Measurements from ENCODE around the gene HPSE2. TPM values are rescaled to one million over a fixed set of nuclear protein-coding genes. Genes with fewer than 3 reads are reported as not detected.

The HPSE2 gene
- total RNA-seq, 4 donors from 2014 or later, result 1.1 TPM; not detected in 3

- Histone ChIP-seq H3K36me3 (peaks cover 4 to 53% of the 10 kb centered on the region in 2 donors), H3K4me3 (no peak overlapping the region), H3K27ac (no peak overlapping the region), H3K9me3 (no peaks in the 10 kb centered on the region), H3K4me1 (no peaks in the 10 kb centered on the region), H3K27me3 (no peaks in the 10 kb centered on the region)
- in situ Hi-C loops (cut with MboI; ENCODE audit: low sequenced_read_pairs in 4 of 4), result loop anchor here in 1 of 4 donors (25.0 kb wide), 1 partner anchor 167 kb away; the partner anchor contains the start of gene LOXL4
- DNase-seq (no peak), ATAC-seq (no peak)
- TF ChIP-seq POLR2A (IDR thresholded peaks at IDR 0.05), result no peak
- TF ChIP-seq CTCF (IDR thresholded peaks at IDR 0.05 in 4 of 5, conservative IDR thresholded peaks at IDR 0.05 in 1 of 5), result no peak
- intact Hi-C loops (cut with DNase I; ENCODE audit: low total_unique reads), result no loop called here
Observed at GRCh38 chr10:98429320-98430072, 806.2 kb downstream of the HPSE2 start.

- H3K36me3 ChIP-seq, result peaks cover 0 to 31% of the 10 kb centered on the region in 2 donors
- DNase-seq (peak in 1 of 2 donors; percentile 8), ATAC-seq (no peak)
- intact Hi-C loops (cut with DNase I; ENCODE audit: low total_unique reads) (no loop called here), in situ Hi-C loops (cut with MboI; ENCODE audit: low sequenced_read_pairs in 4 of 4) (loop anchor here in 1 of 4 donors (25.0 kb wide), 1 partner anchor 165 kb away; the partner anchor contains the start of gene LOXL4)
- no peaks in the 10 kb centered on the region for H3K9me3 ChIP-seq
- no peak overlapping the region for H3K27ac ChIP-seq
- TF ChIP-seq CTCF (IDR thresholded peaks at IDR 0.05 in 4 of 5, conservative IDR thresholded peaks at IDR 0.05 in 1 of 5), result no peak
- TF ChIP-seq POLR2A (IDR thresholded peaks at IDR 0.05), result no peak
- H3K4me3 ChIP-seq, result no peak overlapping the region
- H3K4me1 ChIP-seq, result no peaks in the 10 kb centered on the region
- H3K27me3 ChIP-seq, result no peaks in the 10 kb centered on the region
Observed at GRCh38 chr10:98427011-98427515, 808.6 kb downstream of the HPSE2 start.

GRCh38 chr10:98425511-98426352 lies 809.9 kb downstream of the HPSE2 start:
- Histone ChIP-seq H3K9me3 (no peaks in the 10 kb centered on the region), H3K4me1 (no peaks in the 10 kb centered on the region), H3K36me3 (peaks cover 0 to 23% of the 10 kb centered on the region in 2 donors), H3K27ac (no peak overlapping the region), H3K4me3 (no peak overlapping the region), H3K27me3 (no peaks in the 10 kb centered on the region)
- in situ Hi-C loops (cut with MboI; ENCODE audit: low sequenced_read_pairs in 4 of 4), result loop anchor here in 1 of 4 donors (25.0 kb wide), 1 partner anchor 163 kb away; the partner anchor contains the start of gene LOXL4
- no peak for ATAC-seq
- peak in 4 of 5 experiments; percentile 20 to 70 (median 45) for TF ChIP-seq CTCF (IDR thresholded peaks at IDR 0.05 in 4 of 5, conservative IDR thresholded peaks at IDR 0.05 in 1 of 5)
- TF ChIP-seq POLR2A (IDR thresholded peaks at IDR 0.05), result no peak
- DNase-seq, result peak in 1 of 2 donors; percentile 19
- intact Hi-C loops (cut with DNase I; ENCODE audit: low total_unique reads), result no loop called here

GRCh38 chr10:98424295-98425254 lies 811.1 kb downstream of the HPSE2 start:
- peaks cover 0 to 29% of the 10 kb centered on the region in 2 donors for H3K36me3 ChIP-seq
- DNase-seq (peak in 1 of 2 donors; percentile 9), ATAC-seq (no peak)
- H3K4me3 ChIP-seq, result no peak overlapping the region
- H3K9me3 ChIP-seq, result no peaks in the 10 kb centered on the region
- H3K27ac ChIP-seq, result no peak overlapping the region
- intact Hi-C loops (cut with DNase I; ENCODE audit: low total_unique reads), result no loop called here
- in situ Hi-C loops (cut with MboI; ENCODE audit: low sequenced_read_pairs in 4 of 4), result loop anchor here in 1 of 4 donors (25.0 kb wide), 1 partner anchor 162 kb away; the partner anchor contains the start of gene LOXL4
- TF ChIP-seq POLR2A (IDR thresholded peaks at IDR 0.05) (no peak), CTCF (IDR thresholded peaks at IDR 0.05 in 4 of 5, conservative IDR thresholded peaks at IDR 0.05 in 1 of 5) (no peak)
- H3K27me3 ChIP-seq, result no peaks in the 10 kb centered on the region
- no peaks in the 10 kb centered on the region for H3K4me1 ChIP-seq

Data from gastrocnemius medialis (tissue), 4 donors.